ENCODE results near the gene FNDC3B.

Gene FNDC3B

GRCh38 chr3:172402892-172403643 lies 363.7 kb downstream of the FNDC3B start:
- Histone ChIP-seq H3K4me3 (ENCODE audit: control insufficient read depth in 1 of 7, extremely low read depth in 1 of 7, insufficient read depth in 4 of 7, low read depth in 2 of 7, low read length in 6 of 7) (no peak overlapping the region), H3K9me3 (ENCODE audit: control extremely low read depth in 1 of 5, control insufficient read depth in 4 of 5, insufficient read depth in 2 of 5, low read depth in 1 of 5, low read length in 4 of 5) (no peaks in the 10 kb centered on the region), H3K27me3 (replicated peaks in 2 of 5; ENCODE audit: control insufficient read depth in 4 of 5, insufficient read depth in 5 of 5, low read length in 4 of 5) (no peaks in the 10 kb centered on the region), H3K4me1 (ENCODE audit: control extremely low read depth in 1 of 4, control insufficient read depth in 4 of 4, insufficient read depth in 4 of 4, low read length in 3 of 4) (no peaks in the 10 kb centered on the region), H3K27ac (ENCODE audit: insufficient read depth in 1 of 2, low read depth in 1 of 2, low read length in 2 of 2, poor library complexity in 1 of 2, severe bottlenecking in 2 of 2) (no peak overlapping the region), H3K36me3 (ENCODE audit: control insufficient read depth in 4 of 4, insufficient read depth in 4 of 4, low read length in 3 of 4) (peaks cover 0 to 12% (median 4%) of the 10 kb centered on the region in 4 experiments)
- WGBS (ENCODE audit: insufficient coverage), result 100% methylated on average over 4 of the region's 8 CpGs
- POLR2A ChIA-PET, result no interaction called here
- no peak for DNase-seq
- CTCF ChIA-PET, result no interaction called here

GRCh38 chr3:172404237-172404962 lies 365.0 kb downstream of the FNDC3B start:
- 81% methylated on average over 10 of the region's 12 CpGs for WGBS (ENCODE audit: insufficient coverage)
- Histone ChIP-seq H3K4me3 (ENCODE audit: control insufficient read depth in 1 of 7, extremely low read depth in 1 of 7, insufficient read depth in 4 of 7, low read depth in 2 of 7, low read length in 6 of 7) (no peak overlapping the region), H3K27me3 (replicated peaks in 2 of 5; ENCODE audit: control insufficient read depth in 4 of 5, insufficient read depth in 5 of 5, low read length in 4 of 5) (no peaks in the 10 kb centered on the region), H3K36me3 (ENCODE audit: control insufficient read depth in 4 of 4, insufficient read depth in 4 of 4, low read length in 3 of 4) (peaks cover 0 to 7% (median 3%) of the 10 kb centered on the region in 4 experiments), H3K9me3 (ENCODE audit: control extremely low read depth in 1 of 5, control insufficient read depth in 4 of 5, insufficient read depth in 2 of 5, low read depth in 1 of 5, low read length in 4 of 5) (no peaks in the 10 kb centered on the region), H3K27ac (ENCODE audit: insufficient read depth in 1 of 2, low read depth in 1 of 2, low read length in 2 of 2, poor library complexity in 1 of 2, severe bottlenecking in 2 of 2) (no peak overlapping the region), H3K4me1 (ENCODE audit: control extremely low read depth in 1 of 4, control insufficient read depth in 4 of 4, insufficient read depth in 4 of 4, low read length in 3 of 4) (no peaks in the 10 kb centered on the region)
- POLR2A ChIA-PET, result no interaction called here
- CTCF ChIA-PET, result no interaction called here
- no peak for DNase-seq

- ChIA-PET CTCF (no interaction called here), POLR2A (no interaction called here)
- no peaks in the 10 kb centered on the region for H3K4me1 ChIP-seq (ENCODE audit: control extremely low read depth in 1 of 4, control insufficient read depth in 4 of 4, insufficient read depth in 4 of 4, low read length in 3 of 4)
- H3K9me3 ChIP-seq (ENCODE audit: control extremely low read depth in 1 of 5, control insufficient read depth in 4 of 5, insufficient read depth in 2 of 5, low read depth in 1 of 5, low read length in 4 of 5), result no peaks in the 10 kb centered on the region
- peaks cover 0 to 7% (median 3%) of the 10 kb centered on the region in 4 experiments for H3K36me3 ChIP-seq (ENCODE audit: control insufficient read depth in 4 of 4, insufficient read depth in 4 of 4, low read length in 3 of 4)
- no peak overlapping the region for H3K4me3 ChIP-seq (ENCODE audit: control insufficient read depth in 1 of 7, extremely low read depth in 1 of 7, insufficient read depth in 4 of 7, low read depth in 2 of 7, low read length in 6 of 7)
- no peaks in the 10 kb centered on the region for H3K27me3 ChIP-seq (replicated peaks in 2 of 5; ENCODE audit: control insufficient read depth in 4 of 5, insufficient read depth in 5 of 5, low read length in 4 of 5)
- 100% methylated on average over 1 of the region's 2 CpGs for WGBS (ENCODE audit: insufficient coverage)
- no peak for DNase-seq
- H3K27ac ChIP-seq (ENCODE audit: insufficient read depth in 1 of 2, low read depth in 1 of 2, low read length in 2 of 2, poor library complexity in 1 of 2, severe bottlenecking in 2 of 2), result no peak overlapping the region
Measured at GRCh38 chr3:172405914-172406313, 366.5 kb downstream of the FNDC3B start.

- H3K27ac ChIP-seq (ENCODE audit: insufficient read depth in 1 of 2, low read depth in 1 of 2, low read length in 2 of 2, poor library complexity in 1 of 2, severe bottlenecking in 2 of 2), result no peak overlapping the region
- CTCF ChIA-PET, result no interaction called here
- H3K4me3 ChIP-seq (ENCODE audit: control insufficient read depth in 1 of 7, extremely low read depth in 1 of 7, insufficient read depth in 4 of 7, low read depth in 2 of 7, low read length in 6 of 7), result no peak overlapping the region
- DNase-seq, result no peak
- 87% methylated on average over 2 of the region's 3 CpGs for WGBS (ENCODE audit: insufficient coverage)
- POLR2A ChIA-PET, result interaction anchor here (0.6 kb wide), 1 partner anchor 40 kb away, joined by 4 read pairs; no protein-coding TSS in a partner anchor
- peaks cover 0 to 1% (median 0%) of the 10 kb centered on the region in 5 experiments for H3K9me3 ChIP-seq (ENCODE audit: control extremely low read depth in 1 of 5, control insufficient read depth in 4 of 5, insufficient read depth in 2 of 5, low read depth in 1 of 5, low read length in 4 of 5)
- no peaks in the 10 kb centered on the region for H3K36me3 ChIP-seq (ENCODE audit: control insufficient read depth in 4 of 4, insufficient read depth in 4 of 4, low read length in 3 of 4)
- no peaks in the 10 kb centered on the region for H3K4me1 ChIP-seq (ENCODE audit: control extremely low read depth in 1 of 4, control insufficient read depth in 4 of 4, insufficient read depth in 4 of 4, low read length in 3 of 4)
- H3K27me3 ChIP-seq (replicated peaks in 2 of 5; ENCODE audit: control insufficient read depth in 4 of 5, insufficient read depth in 5 of 5, low read length in 4 of 5), result no peaks in the 10 kb centered on the region
Measured at GRCh38 chr3:172407872-172408271, 368.5 kb downstream of the FNDC3B start.

GRCh38 chr3:172410702-172411477 lies 371.5 kb downstream of the FNDC3B start:
- POLR2A ChIA-PET, result interaction anchor here (0.6 kb wide), 1 partner anchor 25 kb away, joined by 3 read pairs; no protein-coding TSS in a partner anchor

GRCh38 chr3:172411478-172411947 lies 372.1 kb downstream of the FNDC3B start:
- Histone ChIP-seq H3K27me3 (replicated peaks in 2 of 5; ENCODE audit: control insufficient read depth in 4 of 5, insufficient read depth in 5 of 5, low read length in 4 of 5) (peaks cover 0 to 6% (median 0%) of the 10 kb centered on the region in 5 experiments), H3K27ac (ENCODE audit: insufficient read depth in 1 of 2, low read depth in 1 of 2, low read length in 2 of 2, poor library complexity in 1 of 2, severe bottlenecking in 2 of 2) (no peak overlapping the region), H3K4me3 (ENCODE audit: control insufficient read depth in 1 of 7, extremely low read depth in 1 of 7, insufficient read depth in 4 of 7, low read depth in 2 of 7, low read length in 6 of 7) (no peak overlapping the region), H3K9me3 (ENCODE audit: control extremely low read depth in 1 of 5, control insufficient read depth in 4 of 5, insufficient read depth in 2 of 5, low read depth in 1 of 5, low read length in 4 of 5) (peaks cover 0 to 1% (median 0%) of the 10 kb centered on the region in 5 experiments), H3K36me3 (ENCODE audit: control insufficient read depth in 4 of 4, insufficient read depth in 4 of 4, low read length in 3 of 4) (no peaks in the 10 kb centered on the region), H3K4me1 (ENCODE audit: control extremely low read depth in 1 of 4, control insufficient read depth in 4 of 4, insufficient read depth in 4 of 4, low read length in 3 of 4) (no peaks in the 10 kb centered on the region)
- 93% methylated on average over 2 of the region's 6 CpGs for WGBS (ENCODE audit: insufficient coverage)
- ChIA-PET CTCF (no interaction called here), POLR2A (no interaction called here)
- no peak for DNase-seq

More at GRCh38 chr3:172410702-172411477, 371.5 kb downstream of the FNDC3B start:
- Histone ChIP-seq H3K4me1 (ENCODE audit: control extremely low read depth in 1 of 4, control insufficient read depth in 4 of 4, insufficient read depth in 4 of 4, low read length in 3 of 4) (no peaks in the 10 kb centered on the region), H3K36me3 (ENCODE audit: control insufficient read depth in 4 of 4, insufficient read depth in 4 of 4, low read length in 3 of 4) (no peaks in the 10 kb centered on the region), H3K27ac (ENCODE audit: insufficient read depth in 1 of 2, low read depth in 1 of 2, low read length in 2 of 2, poor library complexity in 1 of 2, severe bottlenecking in 2 of 2) (no peak overlapping the region), H3K4me3 (ENCODE audit: control insufficient read depth in 1 of 7, extremely low read depth in 1 of 7, insufficient read depth in 4 of 7, low read depth in 2 of 7, low read length in 6 of 7) (no peak overlapping the region), H3K9me3 (ENCODE audit: control extremely low read depth in 1 of 5, control insufficient read depth in 4 of 5, insufficient read depth in 2 of 5, low read depth in 1 of 5, low read length in 4 of 5) (peaks cover 0 to 1% (median 0%) of the 10 kb centered on the region in 5 experiments), H3K27me3 (replicated peaks in 2 of 5; ENCODE audit: control insufficient read depth in 4 of 5, insufficient read depth in 5 of 5, low read length in 4 of 5) (peaks cover 0 to 6% (median 0%) of the 10 kb centered on the region in 5 experiments)
- 94% methylated on average over 11 of the region's 13 CpGs for WGBS (ENCODE audit: insufficient coverage)
- CTCF ChIA-PET, result no interaction called here
- DNase-seq, result no peak
